ENCODE results near the gene MYBPC3. TPM values are rescaled to one million over a fixed set of nuclear protein-coding genes. Genes with fewer than 3 reads are reported as not detected.

The MYBPC3 gene
- total and polyA plus RNA-seq, 10 of the 15 experiments (the other 5 are each of a cell fraction or from before 2014, with no cell fraction given): 0.03 to 0.08 (median 0.03) TPM; not detected in 7

DNA sequence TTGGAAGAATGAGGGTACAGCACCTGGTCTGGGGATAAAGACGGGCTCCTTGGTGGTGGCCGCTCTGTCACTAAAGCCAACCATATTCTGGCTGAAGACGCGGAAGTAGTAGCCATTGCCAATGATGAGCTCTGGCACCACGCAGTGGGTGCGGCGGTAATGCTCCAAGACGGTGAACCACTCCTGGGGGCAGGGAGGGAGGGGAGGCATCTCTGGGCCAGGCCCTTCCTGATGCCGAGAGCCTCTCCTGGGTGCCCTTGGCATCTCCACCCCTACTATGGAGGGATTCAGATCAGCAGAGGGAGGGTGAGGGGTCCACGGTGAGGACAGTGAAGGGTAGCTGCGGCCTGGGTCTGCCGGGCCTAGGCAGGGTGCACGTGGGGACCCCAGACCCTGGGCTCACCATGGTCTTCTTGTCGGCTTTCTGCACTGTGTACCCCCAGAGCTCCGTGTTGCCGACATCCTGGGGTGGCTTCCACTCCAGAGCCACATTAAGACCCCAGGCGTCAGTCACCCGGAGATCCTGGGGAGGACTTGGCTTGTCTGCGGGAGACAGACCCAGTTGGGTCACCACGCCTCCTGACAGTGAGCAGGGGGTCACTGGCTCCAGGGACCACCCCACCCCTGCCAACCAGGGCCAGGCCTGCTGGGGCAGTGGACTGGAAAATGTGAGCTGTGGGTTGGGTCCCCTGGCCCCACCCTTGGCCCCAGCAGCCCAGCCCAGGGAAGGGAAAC lies 19.5 kb downstream of the MYBPC3 start:
- Histone ChIP-seq H3K27me3 (replicated peaks in 1 of 2; ENCODE audit: control insufficient read depth in 2 of 2, insufficient read depth in 2 of 2, low read length in 1 of 2) (no peaks in the 10 kb centered on the region), H3K27ac (ENCODE audit: control insufficient read depth, insufficient read depth) (no peak overlapping the region), H3K9ac (ENCODE audit: control insufficient read depth, insufficient read depth, low read length) (no peak overlapping the region), H3K4me2 (ENCODE audit: control insufficient read depth, insufficient read depth) (no peak overlapping the region), H3K4me1 (ENCODE audit: control insufficient read depth, insufficient read depth, low read length) (peaks cover 10% of the 10 kb centered on the region), H3K4me3 (no peak overlapping the region), H3K79me2 (ENCODE audit: control insufficient read depth, insufficient read depth, low read length) (no peaks in the 10 kb centered on the region), H3K36me3 (ENCODE audit: control insufficient read depth in 2 of 2, insufficient read depth in 2 of 2, low read length in 1 of 2) (peaks cover 2 to 8% of the 10 kb centered on the region in 2 experiments), H4K20me1 (ENCODE audit: control insufficient read depth, insufficient read depth) (no peaks in the 10 kb centered on the region), H3K9me3 (replicated peaks; ENCODE audit: control insufficient read depth, insufficient read depth, low read length) (no peaks in the 10 kb centered on the region), H2AFZ (ENCODE audit: control insufficient read depth, low read depth, low read length) (no peak overlapping the region)
- BruUV-seq (replicated peaks): no TSS peak
- DNase-seq (ENCODE audit: low read depth, low spot score): no peak
- ATAC-seq: no peak
- in situ Hi-C loops (cut with MboI): no loop called here
- ChIA-PET CTCF (interaction anchor here (1.2 to 2.1 kb wide), 2 partner anchors 11 to 41 kb away, joined by 3 to 8 read pairs; no protein-coding TSS in a partner anchor), POLR2A (interaction anchor here (1.0 kb wide), 1 partner anchor 11 kb away, joined by 3 read pairs; no protein-coding TSS in a partner anchor), RAD21 (ENCODE audit: unreplicated experiment) (no interaction called here), SMC1A (ENCODE audit: uncharacterized antibody, unreplicated experiment) (interaction anchor here (1.3 kb wide), 1 partner anchor 36 kb away, joined by 3 read pairs; no protein-coding TSS in a partner anchor)
- no peak for FAIRE-seq
- TF ChIP-seq, protein P1, sequence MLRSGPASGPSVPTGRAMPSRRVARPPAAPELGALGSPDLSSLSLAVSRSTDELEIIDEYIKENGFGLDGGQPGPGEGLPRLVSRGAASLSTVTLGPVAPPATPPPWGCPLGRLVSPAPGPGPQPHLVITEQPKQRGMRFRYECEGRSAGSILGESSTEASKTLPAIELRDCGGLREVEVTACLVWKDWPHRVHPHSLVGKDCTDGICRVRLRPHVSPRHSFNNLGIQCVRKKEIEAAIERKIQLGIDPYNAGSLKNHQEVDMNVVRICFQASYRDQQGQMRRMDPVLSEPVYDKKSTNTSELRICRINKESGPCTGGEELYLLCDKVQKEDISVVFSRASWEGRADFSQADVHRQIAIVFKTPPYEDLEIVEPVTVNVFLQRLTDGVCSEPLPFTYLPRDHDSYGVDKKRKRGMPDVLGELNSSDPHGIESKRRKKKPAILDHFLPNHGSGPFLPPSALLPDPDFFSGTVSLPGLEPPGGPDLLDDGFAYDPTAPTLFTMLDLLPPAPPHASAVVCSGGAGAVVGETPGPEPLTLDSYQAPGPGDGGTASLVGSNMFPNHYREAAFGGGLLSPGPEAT (IDR thresholded peaks at IDR 0.05; ENCODE audit: low read depth): no peak
- TF ChIP-seq SREBF2 (IDR thresholded peaks at IDR 0.05; ENCODE audit: low read length) (no peak), TCF7 (IDR thresholded peaks at IDR 0.05; ENCODE audit: borderline replicate concordance) (no peak), FOXK2 (IDR thresholded peaks at IDR 0.05) (no peak), SIN3A (IDR thresholded peaks at IDR 0.05; ENCODE audit: low read depth, low read length) (no peak)
- intact Hi-C loops (cut with micrococcal nuclease; ENCODE audit: unreplicated experiment): no loop called here
- WGBS (ENCODE audit: insufficient coverage, insufficient replicate concordance, low lambda C conversion rate, missing lambda C conversion rate): 86% methylated on average over 19 of the region's 20 CpGs

Data from GM12878 (cell line).